GM12873 (cell line): ENCODE results near the gene OBSL1.

Source experiments
- TF ChIP-seq, protein P1 (sequence below): IDR thresholded peaks from 2 replicates; pipeline ENCODE4 v1.5.1; 2012; ENCODE audit warnings: low read depth, mild to moderate bottlenecking, moderate library complexity, low read length, control low read depth; ENCODE audit not compliant: insufficient read depth; ENCODE audit errors: missing control alignments

Gene OBSL1

DNA sequence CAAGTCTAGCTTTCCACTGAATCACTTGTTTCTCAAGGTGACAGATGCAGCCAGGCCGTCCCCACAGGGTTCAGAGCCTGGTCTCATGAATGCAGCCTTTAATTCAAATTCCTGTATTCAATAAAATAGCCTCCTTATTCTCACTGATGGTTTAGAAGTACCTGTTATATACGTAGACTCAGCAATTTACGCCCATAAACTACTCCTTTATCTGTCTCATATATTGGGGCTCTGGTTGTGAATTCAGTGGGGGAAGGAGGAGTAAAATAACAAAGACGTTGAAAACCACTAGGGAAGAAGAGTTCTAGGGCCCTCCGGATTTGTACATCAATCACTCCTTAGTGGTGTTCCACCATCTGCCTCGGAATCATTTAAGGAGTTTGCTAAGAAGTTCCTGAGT is 1.7 kb downstream of the OBSL1 start:
- TF ChIP-seq, protein P1, sequence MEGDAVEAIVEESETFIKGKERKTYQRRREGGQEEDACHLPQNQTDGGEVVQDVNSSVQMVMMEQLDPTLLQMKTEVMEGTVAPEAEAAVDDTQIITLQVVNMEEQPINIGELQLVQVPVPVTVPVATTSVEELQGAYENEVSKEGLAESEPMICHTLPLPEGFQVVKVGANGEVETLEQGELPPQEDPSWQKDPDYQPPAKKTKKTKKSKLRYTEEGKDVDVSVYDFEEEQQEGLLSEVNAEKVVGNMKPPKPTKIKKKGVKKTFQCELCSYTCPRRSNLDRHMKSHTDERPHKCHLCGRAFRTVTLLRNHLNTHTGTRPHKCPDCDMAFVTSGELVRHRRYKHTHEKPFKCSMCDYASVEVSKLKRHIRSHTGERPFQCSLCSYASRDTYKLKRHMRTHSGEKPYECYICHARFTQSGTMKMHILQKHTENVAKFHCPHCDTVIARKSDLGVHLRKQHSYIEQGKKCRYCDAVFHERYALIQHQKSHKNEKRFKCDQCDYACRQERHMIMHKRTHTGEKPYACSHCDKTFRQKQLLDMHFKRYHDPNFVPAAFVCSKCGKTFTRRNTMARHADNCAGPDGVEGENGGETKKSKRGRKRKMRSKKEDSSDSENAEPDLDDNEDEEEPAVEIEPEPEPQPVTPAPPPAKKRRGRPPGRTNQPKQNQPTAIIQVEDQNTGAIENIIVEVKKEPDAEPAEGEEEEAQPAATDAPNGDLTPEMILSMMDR: no peak

DNA sequence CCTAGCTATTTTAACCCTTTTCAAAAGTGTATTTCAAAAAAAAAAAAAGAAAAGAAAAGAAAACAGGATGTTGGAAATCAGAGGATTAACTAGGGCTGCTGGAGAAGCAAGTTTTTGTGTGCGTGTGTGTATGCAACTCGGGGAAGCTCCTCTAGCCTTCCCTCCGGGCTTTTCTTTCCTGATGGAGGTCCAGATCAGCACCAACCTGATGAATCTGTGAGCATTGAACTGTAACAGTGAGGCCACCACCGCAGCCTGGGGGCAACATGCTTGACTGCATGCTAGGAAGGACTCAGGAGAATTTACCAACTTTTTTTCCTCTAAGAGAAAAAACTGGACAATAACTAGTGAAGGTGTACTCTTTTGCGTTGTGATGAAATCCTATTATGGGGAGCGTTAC is 2.3 kb downstream of the OBSL1 start:
- TF ChIP-seq, protein P1: no peak

DNA sequence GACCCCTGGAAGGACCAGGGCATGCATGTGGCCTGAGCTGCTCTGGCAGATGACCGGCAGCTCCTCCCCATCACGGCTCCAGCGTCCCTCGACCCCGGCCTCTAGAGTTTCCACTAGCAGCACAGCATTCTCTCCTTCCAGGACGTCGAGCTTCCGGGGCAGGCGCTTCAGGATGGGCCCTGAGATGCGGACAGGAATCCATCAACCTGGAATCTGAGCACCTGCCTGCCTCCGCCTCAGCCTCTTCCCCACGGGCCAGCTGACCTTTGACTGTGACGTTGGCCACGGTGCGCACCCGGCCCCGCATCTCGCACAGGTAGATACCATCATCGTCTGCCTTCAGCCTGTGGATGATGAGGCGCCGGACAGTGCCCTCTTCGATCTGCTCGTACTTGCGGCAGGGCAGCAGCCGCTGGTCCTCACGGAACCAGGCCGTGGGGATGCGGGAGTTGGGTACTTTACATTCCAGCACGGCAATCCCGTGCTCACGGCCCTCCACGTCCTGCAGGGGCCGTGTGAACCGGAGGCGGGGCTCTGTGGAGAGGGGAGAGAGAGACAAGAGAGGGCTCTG is 3.5 kb downstream of the OBSL1 start:
- TF ChIP-seq, protein P1: no peak

DNA sequence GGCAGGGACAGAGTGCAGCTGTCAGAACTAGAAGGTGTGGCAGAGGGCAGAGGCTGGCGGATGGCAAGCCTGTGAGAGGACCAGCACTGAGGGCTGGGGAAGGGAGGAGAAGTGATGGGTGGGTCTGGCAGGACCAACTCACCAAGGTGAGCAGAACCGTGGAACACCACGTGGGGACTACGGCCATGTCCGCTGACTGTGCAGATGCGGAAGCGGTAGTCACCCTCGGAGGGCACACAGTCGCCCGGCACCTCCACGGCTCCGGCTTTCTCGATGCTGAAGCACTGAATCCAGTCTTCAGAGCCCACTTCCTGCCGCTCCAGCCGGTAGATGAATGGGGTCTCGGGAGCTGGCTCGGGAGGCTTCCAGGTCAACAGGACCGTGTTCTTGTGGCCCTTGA is 4.2 kb downstream of the OBSL1 start:
- TF ChIP-seq, protein P1: no peak

DNA sequence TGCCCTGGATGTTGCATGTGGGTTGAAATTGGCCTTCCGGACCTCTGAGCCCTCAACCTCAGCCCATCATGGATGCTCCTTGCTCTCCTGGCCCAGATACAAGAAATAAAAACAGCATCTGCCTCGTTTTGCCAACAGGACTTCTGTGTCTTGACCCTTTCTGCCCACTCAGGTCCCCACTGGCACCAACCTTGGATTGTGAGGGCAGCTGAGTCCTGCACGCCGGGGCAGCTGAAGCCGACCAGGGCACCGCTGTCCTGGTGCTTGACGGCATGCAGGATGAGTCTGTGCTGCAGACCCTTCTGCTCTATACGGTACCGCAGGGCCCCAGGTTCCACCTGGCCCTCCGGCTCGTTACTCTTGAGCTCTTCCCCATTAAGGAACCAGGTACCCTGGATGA is 4.7 kb downstream of the OBSL1 start:
- TF ChIP-seq, protein P1: no peak

DNA sequence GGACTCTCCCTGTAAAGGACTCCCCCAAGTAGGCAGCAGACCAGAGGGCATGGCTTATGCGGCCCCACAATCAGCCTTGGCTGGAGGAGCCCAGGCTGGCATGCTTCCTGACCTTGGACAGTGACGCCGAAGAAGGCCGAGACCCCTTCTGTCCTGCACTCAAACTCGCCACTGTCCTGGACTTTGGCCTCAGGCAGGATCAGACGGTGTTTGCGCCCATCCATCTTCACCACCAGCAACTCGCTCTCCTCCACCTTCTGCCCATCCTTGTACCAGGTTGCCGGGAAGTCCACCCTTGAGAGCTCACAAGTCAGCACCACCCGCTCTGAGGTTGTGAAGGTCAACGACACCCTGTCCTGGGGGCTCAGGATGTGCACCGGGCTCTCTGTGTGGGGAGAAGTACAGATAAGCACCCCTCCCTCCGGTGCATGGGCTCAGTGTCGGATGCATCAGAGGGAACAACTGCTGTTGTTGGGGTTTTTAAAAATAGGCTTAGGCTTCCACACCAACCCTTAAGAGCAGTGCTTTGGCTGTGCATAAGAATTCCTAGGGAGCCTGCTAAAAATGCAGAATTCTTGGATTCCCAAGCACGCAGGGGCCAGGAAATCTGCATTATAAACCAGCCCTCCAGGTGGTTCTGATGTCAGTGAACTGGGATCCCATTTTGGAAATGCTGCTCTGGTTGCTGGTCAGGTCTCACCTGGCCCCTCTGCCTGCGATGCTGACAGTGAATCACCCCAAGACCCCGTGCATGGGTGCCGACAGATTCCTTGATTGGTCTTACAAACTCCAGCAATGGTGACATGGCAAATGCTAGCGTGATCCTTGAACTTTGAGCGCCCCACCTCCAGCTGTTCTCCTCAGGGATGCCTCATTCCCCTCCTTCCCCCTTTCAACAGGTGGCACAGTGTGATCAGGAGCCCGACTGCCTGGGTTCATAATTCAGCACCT is 5.9 kb downstream of the OBSL1 start:
- TF ChIP-seq, protein P1: no peak

DNA sequence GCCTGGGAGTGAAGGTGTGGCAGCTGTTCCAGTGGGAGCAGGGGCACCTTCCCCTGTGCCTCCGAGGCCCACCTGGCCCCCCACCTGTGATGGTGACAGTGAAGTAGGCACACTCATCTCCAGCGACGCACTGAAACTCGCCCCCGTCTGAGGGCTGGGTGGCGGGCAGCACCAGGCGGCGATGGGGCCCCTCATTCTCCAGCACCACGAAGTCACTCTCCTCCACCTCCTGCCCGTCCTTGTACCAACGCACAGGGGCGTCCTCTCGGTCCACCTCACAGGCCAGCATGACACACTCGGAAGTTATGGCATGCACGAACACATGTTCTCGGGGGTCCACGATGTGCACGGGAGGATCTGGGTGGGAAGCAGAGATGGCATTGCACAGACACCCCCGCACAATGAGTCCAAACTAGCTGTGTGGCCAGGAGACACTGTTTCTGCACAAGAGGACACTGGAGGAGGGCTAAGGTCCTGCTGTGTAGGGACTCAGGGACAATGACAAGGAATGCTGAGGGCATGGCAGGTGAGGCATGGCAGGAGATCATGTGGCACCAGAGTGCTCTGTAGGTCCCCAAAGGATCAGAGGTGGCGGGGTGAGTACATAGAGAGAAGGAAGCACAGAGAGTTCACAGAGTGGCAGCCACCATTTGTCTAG is 7.9 kb downstream of the OBSL1 start:
- TF ChIP-seq, protein P1: no peak
